Memory B cell (primary cell): ENCODE results near the gene CACNA2D3.

Experiments used
- ATAC-seq: fragments of 150-1000 bp; cut with Tn5 transposase; 2 replicates; pipeline ENCODE4 v1.10.0; 2021; ENCODE audit warnings: low read depth, mild to moderate bottlenecking, moderate library complexity
- DNase-seq, 2 donors: peaks; one replicate each; pipeline ENCODE4 v3.0.0; 2022; ENCODE audit warnings: low spot score in 2 of 2
- H3K27ac Mint-ChIP-seq: one replicate; pipeline ENCODE4 v1.8.0; 2022; ENCODE audit warnings: mild to moderate bottlenecking, moderate library complexity, mixed read lengths
- H3K27me3 Mint-ChIP-seq: one replicate; pipeline ENCODE4 v1.8.0; 2022; ENCODE audit warnings: mixed read lengths
- H3K36me3 Mint-ChIP-seq: one replicate; pipeline ENCODE4 v1.8.0; 2022; ENCODE audit warnings: mild to moderate bottlenecking, mixed read lengths
- H3K4me1 Mint-ChIP-seq: one replicate; pipeline ENCODE4 v1.8.0; 2022; ENCODE audit warnings: mixed read lengths
- H3K4me3 Mint-ChIP-seq: one replicate; pipeline ENCODE4 v1.8.0; 2022; ENCODE audit warnings: mild to moderate bottlenecking, moderate library complexity, mixed read lengths
- H3K9me3 Mint-ChIP-seq: one replicate; pipeline ENCODE4 v1.8.0; 2022; ENCODE audit warnings: mixed read lengths

Gene CACNA2D3

GRCh38 chr3:54649551-54649950, 527.2 kb downstream of the CACNA2D3 start:
- peaks cover 3% of the 10 kb centered on the region for H3K27me3 Mint-ChIP-seq

GRCh38 chr3:54653456-54654195, 531.3 kb downstream of the CACNA2D3 start:
- ATAC-seq (no peak), DNase-seq (no peak)
- Mint-ChIP-seq H3K4me1 (no peaks in the 10 kb centered on the region), H3K4me3 (no peak overlapping the region), H3K9me3 (peaks cover 3% of the 10 kb centered on the region), H3K27me3 (peaks cover 3% of the 10 kb centered on the region), H3K27ac (no peak overlapping the region), H3K36me3 (no peaks in the 10 kb centered on the region)

More at GRCh38 chr3:54649551-54649950, 527.2 kb downstream of the CACNA2D3 start:
- Mint-ChIP-seq H3K36me3 (no peaks in the 10 kb centered on the region), H3K4me3 (no peak overlapping the region), H3K9me3 (peaks cover 9% of the 10 kb centered on the region), H3K27ac (no peak overlapping the region), H3K4me1 (no peaks in the 10 kb centered on the region)
- ATAC-seq = no peak
- no peak for DNase-seq

GRCh38 chr3:54654776-54655175, 532.4 kb downstream of the CACNA2D3 start:
- peaks cover 3% of the 10 kb centered on the region for H3K27me3 Mint-ChIP-seq
- no peak for ATAC-seq

GRCh38 chr3:54659347-54659746, 537.0 kb downstream of the CACNA2D3 start:
- no peak overlapping the region for H3K27ac Mint-ChIP-seq
- no peaks in the 10 kb centered on the region for H3K27me3 Mint-ChIP-seq

More at GRCh38 chr3:54654776-54655175, 532.4 kb downstream of the CACNA2D3 start:
- Mint-ChIP-seq H3K9me3 (peaks cover 3% of the 10 kb centered on the region), H3K36me3 (no peaks in the 10 kb centered on the region), H3K4me1 (no peaks in the 10 kb centered on the region), H3K4me3 (no peak overlapping the region), H3K27ac (no peak overlapping the region)
- DNase-seq = no peak

GRCh38 chr3:54660714-54661132, 538.4 kb downstream of the CACNA2D3 start:
- H3K36me3 Mint-ChIP-seq = no peaks in the 10 kb centered on the region
- no peak overlapping the region for H3K4me3 Mint-ChIP-seq
- no peaks in the 10 kb centered on the region for H3K4me1 Mint-ChIP-seq
- ATAC-seq (no peak), DNase-seq (no peak)
- H3K27ac Mint-ChIP-seq = no peak overlapping the region
- H3K9me3 Mint-ChIP-seq = no peaks in the 10 kb centered on the region
- H3K27me3 Mint-ChIP-seq = no peaks in the 10 kb centered on the region

More at GRCh38 chr3:54659347-54659746, 537.0 kb downstream of the CACNA2D3 start:
- no peak for ATAC-seq
- DNase-seq = no peak
- Mint-ChIP-seq H3K4me1 (no peaks in the 10 kb centered on the region), H3K4me3 (no peak overlapping the region), H3K36me3 (no peaks in the 10 kb centered on the region), H3K9me3 (no peaks in the 10 kb centered on the region)

- H3K9me3 Mint-ChIP-seq = no peaks in the 10 kb centered on the region
- DNase-seq (no peak), ATAC-seq (no peak)
- no peaks in the 10 kb centered on the region for H3K4me1 Mint-ChIP-seq
- no peaks in the 10 kb centered on the region for H3K36me3 Mint-ChIP-seq
- H3K27ac Mint-ChIP-seq = no peak overlapping the region
- H3K4me3 Mint-ChIP-seq = no peak overlapping the region
- H3K27me3 Mint-ChIP-seq = no peaks in the 10 kb centered on the region
Measured at GRCh38 chr3:54661151-54661550, 538.8 kb downstream of the CACNA2D3 start.

- H3K4me1 Mint-ChIP-seq = no peaks in the 10 kb centered on the region
- H3K36me3 Mint-ChIP-seq = no peaks in the 10 kb centered on the region
- H3K27me3 Mint-ChIP-seq = no peaks in the 10 kb centered on the region
- no peak overlapping the region for H3K4me3 Mint-ChIP-seq
- H3K27ac Mint-ChIP-seq = no peak overlapping the region
- no peaks in the 10 kb centered on the region for H3K9me3 Mint-ChIP-seq
- no peak for DNase-seq
- ATAC-seq = no peak
Measured at GRCh38 chr3:54663501-54664011, 541.2 kb downstream of the CACNA2D3 start.

GRCh38 chr3:54665016-54665600, 542.8 kb downstream of the CACNA2D3 start:
- Mint-ChIP-seq H3K9me3 (no peaks in the 10 kb centered on the region), H3K27ac (no peak overlapping the region), H3K36me3 (no peaks in the 10 kb centered on the region), H3K27me3 (no peaks in the 10 kb centered on the region), H3K4me3 (no peak overlapping the region), H3K4me1 (no peaks in the 10 kb centered on the region)
- ATAC-seq = no peak
- no peak for DNase-seq

- Mint-ChIP-seq H3K4me1 (no peaks in the 10 kb centered on the region), H3K4me3 (no peak overlapping the region), H3K36me3 (no peaks in the 10 kb centered on the region), H3K27ac (no peak overlapping the region), H3K9me3 (no peaks in the 10 kb centered on the region), H3K27me3 (no peaks in the 10 kb centered on the region)
- DNase-seq (no peak), ATAC-seq (no peak)
Measured at GRCh38 chr3:54668236-54668635, 545.9 kb downstream of the CACNA2D3 start.

- Mint-ChIP-seq H3K4me3 (no peak overlapping the region), H3K27me3 (no peaks in the 10 kb centered on the region), H3K4me1 (no peaks in the 10 kb centered on the region), H3K9me3 (peaks cover 5% of the 10 kb centered on the region), H3K36me3 (no peaks in the 10 kb centered on the region), H3K27ac (no peak overlapping the region)
- DNase-seq = no peak
- ATAC-seq = no peak
Measured at GRCh38 chr3:54670201-54671000, 548.0 kb downstream of the CACNA2D3 start.

GRCh38 chr3:54671511-54671910, 549.2 kb downstream of the CACNA2D3 start:
- Mint-ChIP-seq H3K27ac (no peak overlapping the region), H3K9me3 (peaks cover 5% of the 10 kb centered on the region), H3K4me1 (no peaks in the 10 kb centered on the region), H3K36me3 (no peaks in the 10 kb centered on the region), H3K4me3 (no peak overlapping the region), H3K27me3 (no peaks in the 10 kb centered on the region)
- DNase-seq (no peak), ATAC-seq (no peak)

- Mint-ChIP-seq H3K4me1 (no peaks in the 10 kb centered on the region), H3K9me3 (peaks cover 9% of the 10 kb centered on the region), H3K36me3 (no peaks in the 10 kb centered on the region), H3K27me3 (peaks cover 3% of the 10 kb centered on the region), H3K4me3 (no peak overlapping the region), H3K27ac (no peak overlapping the region)
- no peak for ATAC-seq
- DNase-seq = no peak
Measured at GRCh38 chr3:54676087-54676486, 553.7 kb downstream of the CACNA2D3 start.

GRCh38 chr3:54681706-54682105, 559.4 kb downstream of the CACNA2D3 start:
- Mint-ChIP-seq H3K4me3 (no peak overlapping the region), H3K9me3 (peaks cover 5% of the 10 kb centered on the region), H3K4me1 (no peaks in the 10 kb centered on the region), H3K27ac (no peak overlapping the region), H3K27me3 (peaks cover 3% of the 10 kb centered on the region), H3K36me3 (no peaks in the 10 kb centered on the region)
- DNase-seq (no peak), ATAC-seq (no peak)

- Mint-ChIP-seq H3K4me1 (no peaks in the 10 kb centered on the region), H3K9me3 (peaks cover 1% of the 10 kb centered on the region), H3K27ac (no peak overlapping the region), H3K27me3 (no peaks in the 10 kb centered on the region), H3K4me3 (no peak overlapping the region), H3K36me3 (no peaks in the 10 kb centered on the region)
- DNase-seq (no peak), ATAC-seq (no peak)
Measured at GRCh38 chr3:54685213-54685612, 562.9 kb downstream of the CACNA2D3 start.
